Vagina (tissue), 2 donors: ENCODE results near the gene MAD1L1.

ENCODE experiments used
- POLR2AphosphoS5 ChIP-seq, 2 donors: sonication (generic); formaldehyde crosslinking; IDR thresholded peaks; one replicate each; pipeline ENCODE4 v1.9.0; 2017; ENCODE audit warnings: antibody characterized with exemption in 2 of 2, mild to moderate bottlenecking in 2 of 2, low read depth in 1 of 2; ENCODE audit not compliant: insufficient read depth in 1 of 2
- TF ChIP-seq, protein P1 (sequence below), 3 experiments: fragments of 450-650 bp in 2 of 3; fragments of 200-600 bp in 1 of 3; sonication (generic) in 1 of 3; IDR thresholded peaks; one replicate each; pipeline ENCODE4 v1.5.1; 2017 to 2019; ENCODE audit warnings: antibody characterized with exemption in 3 of 3, mild to moderate bottlenecking in 2 of 3, moderate library complexity in 2 of 3

DNA sequence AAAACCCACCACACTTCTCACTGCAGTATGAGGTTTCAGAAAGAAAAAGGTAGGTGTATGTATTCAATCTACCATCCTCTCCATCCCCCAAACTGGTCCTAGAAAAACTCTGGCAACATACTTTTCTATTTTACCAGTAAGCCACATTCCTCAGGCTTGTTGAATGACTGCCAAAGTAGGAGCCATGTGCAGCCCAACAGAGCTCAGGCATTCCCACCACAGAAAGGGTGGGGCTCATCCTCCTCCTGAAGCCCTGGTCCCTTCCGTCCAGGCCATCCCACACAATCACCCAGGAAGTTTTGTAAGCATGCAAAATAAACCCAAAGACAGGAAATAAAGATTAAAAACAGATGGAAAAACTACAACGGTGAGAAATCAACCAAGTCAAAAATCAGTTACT lies 57.2 kb downstream of the MAD1L1 start:
- TF ChIP-seq, protein P1, sequence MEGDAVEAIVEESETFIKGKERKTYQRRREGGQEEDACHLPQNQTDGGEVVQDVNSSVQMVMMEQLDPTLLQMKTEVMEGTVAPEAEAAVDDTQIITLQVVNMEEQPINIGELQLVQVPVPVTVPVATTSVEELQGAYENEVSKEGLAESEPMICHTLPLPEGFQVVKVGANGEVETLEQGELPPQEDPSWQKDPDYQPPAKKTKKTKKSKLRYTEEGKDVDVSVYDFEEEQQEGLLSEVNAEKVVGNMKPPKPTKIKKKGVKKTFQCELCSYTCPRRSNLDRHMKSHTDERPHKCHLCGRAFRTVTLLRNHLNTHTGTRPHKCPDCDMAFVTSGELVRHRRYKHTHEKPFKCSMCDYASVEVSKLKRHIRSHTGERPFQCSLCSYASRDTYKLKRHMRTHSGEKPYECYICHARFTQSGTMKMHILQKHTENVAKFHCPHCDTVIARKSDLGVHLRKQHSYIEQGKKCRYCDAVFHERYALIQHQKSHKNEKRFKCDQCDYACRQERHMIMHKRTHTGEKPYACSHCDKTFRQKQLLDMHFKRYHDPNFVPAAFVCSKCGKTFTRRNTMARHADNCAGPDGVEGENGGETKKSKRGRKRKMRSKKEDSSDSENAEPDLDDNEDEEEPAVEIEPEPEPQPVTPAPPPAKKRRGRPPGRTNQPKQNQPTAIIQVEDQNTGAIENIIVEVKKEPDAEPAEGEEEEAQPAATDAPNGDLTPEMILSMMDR (IDR thresholded peaks at IDR 0.05) = no peak
- no peak for TF ChIP-seq POLR2AphosphoS5 (IDR thresholded peaks at IDR 0.05; ENCODE audit: insufficient read depth in 1 of 2, low read depth in 1 of 2)
